DMS 273 (cell line): ENCODE data around the gene SPDYA.
A peak's percentile ranks its signal among the peaks of the same experiment; 100 is the strongest.

Experiments used
- DNase-seq: peaks from one replicate; lab custom pipeline; 2025; ENCODE audit not compliant: unreplicated experiment; lab: John Stamatoyannopoulos, UW

SPDYA gene

GRCh38 chr2:28824870-28825269, 14.2 kb downstream of the SPDYA start:
- no peak for DNase-seq

- DNase-seq = no peak
Observed at GRCh38 chr2:28828382-28828781, 17.7 kb downstream of the SPDYA start.

- DNase-seq = no peak
Observed at GRCh38 chr2:28833740-28834470, 23.3 kb downstream of the SPDYA start.

GRCh38 chr2:28835781-28836180, 25.1 kb downstream of the SPDYA start:
- peak; percentile 12 for DNase-seq

GRCh38 chr2:28838971-28839370, 28.3 kb downstream of the SPDYA start:
- DNase-seq = no peak

- no peak for DNase-seq
Observed at GRCh38 chr2:28842042-28842441, 31.4 kb downstream of the SPDYA start.

GRCh38 chr2:28855193-28855592, 44.6 kb downstream of the SPDYA start:
- no peak for DNase-seq

- DNase-seq = no peak
Observed at GRCh38 chr2:28855977-28856376, 45.3 kb downstream of the SPDYA start.

- peak; percentile 7 for DNase-seq
Observed at GRCh38 chr2:28868611-28869010, 58.0 kb downstream of the SPDYA start.

- peak; percentile 76 for DNase-seq
Observed at GRCh38 chr2:28869494-28870145, 59.0 kb downstream of the SPDYA start.

- peak; percentile 99 for DNase-seq
Observed at GRCh38 chr2:28870146-28870891, 59.7 kb downstream of the SPDYA start, which contains the start of gene TRMT61B. TRMT61B (minus strand) TSS chr2:28870309; CDS start chr2:28870277, 32 bp downstream.

- DNase-seq = no peak
Observed at GRCh38 chr2:28871620-28872019, 61.0 kb downstream of the SPDYA start.

GRCh38 chr2:28880193-28880592, 69.6 kb downstream of the SPDYA start:
- DNase-seq = no peak

GRCh38 chr2:28893488-28893887, 82.9 kb downstream of the SPDYA start:
- DNase-seq = no peak

GRCh38 chr2:28894470-28895188, 84.0 kb downstream of the SPDYA start, which contains the start of gene WDR43:
WDR43 (plus strand) TSS chr2:28894667; CDS start chr2:28894699, 32 bp downstream.
- peak; percentile 100 for DNase-seq

- DNase-seq = peak; percentile 75
Observed at GRCh38 chr2:28895189-28895893, 84.7 kb downstream of the SPDYA start.

- DNase-seq = peak; percentile 15
Observed at GRCh38 chr2:28896906-28897305, 86.3 kb downstream of the SPDYA start.

- DNase-seq = peak; percentile 16
Observed at GRCh38 chr2:28898048-28898447, 87.4 kb downstream of the SPDYA start.
